Tibial artery (tissue), 4 donors: ENCODE results near the gene FSD2.

ENCODE experiments used
- DNase-seq, 2 donors: peaks; one replicate each; pipeline ENCODE4 v3.0.0-alpha.2; 2019
- H3K27ac ChIP-seq, 2 donors: fragments of 200-600 bp; sonication (generic) in 1 of 2; 1 replicate in 1 of 2; 2 replicates in 1 of 2; pipeline ENCODE4 v1.5.1; 2018 to 2019; ENCODE audit warnings: mild to moderate bottlenecking in 1 of 2
- H3K27me3 ChIP-seq, 2 donors: fragments of 200-600 bp; sonication (generic) in 1 of 2; one replicate each; pipeline versions ENCODE4 v1.5.1 to v1.6.0; 2016 to 2019
- H3K36me3 ChIP-seq, 3 donors: fragments of 200-600 bp; sonication (generic) in 2 of 3; one replicate each; pipeline ENCODE4 v1.5.1; 2016 to 2019; ENCODE audit warnings: mild to moderate bottlenecking in 2 of 3
- H3K4me1 ChIP-seq, 4 donors: fragments of 200-600 bp; sonication (generic) in 2 of 4; 1 replicate in 3 of 4; 2 replicates in 1 of 4; pipeline ENCODE4 v1.5.1; 2016 to 2019
- H3K4me3 ChIP-seq, 2 donors: fragments of 200-600 bp; sonication (generic) in 1 of 2; 1 replicate in 1 of 2; 2 replicates in 1 of 2; pipeline ENCODE4 v1.5.1; 2018 to 2019; ENCODE audit warnings: mild to moderate bottlenecking in 2 of 2
- H3K9me3 ChIP-seq, 3 donors: fragments of 200-600 bp; sonication (generic) in 1 of 3; one replicate each; pipeline ENCODE4 v1.5.1; 2016 to 2019
- CTCF ChIP-seq, 2 experiments: fragments of 200-600 bp in 1 of 2; fragments of 450-650 bp in 1 of 2; IDR thresholded peaks; one replicate each; pipeline ENCODE4 v1.5.1; 2017 to 2019; ENCODE audit warnings: antibody characterized with exemption in 2 of 2, mild to moderate bottlenecking in 1 of 2, moderate library complexity in 1 of 2
- intact Hi-C: fragments of 100-400 bp; cut with DNase I; formaldehyde crosslinking; loops from one replicate; pipeline ENCODE4 v1.15.0; 2023; ENCODE audit warnings: low total_unique reads

FSD2 gene

GRCh38 chr15:82810890-82811426 lies 5.1 kb upstream of the FSD2 start:
- intact Hi-C loops, result no loop called here
- peak overlapping the region; percentile 96 to 99 for H3K27ac ChIP-seq

GRCh38 chr15:82810061-82810889 lies 4.4 kb upstream of the FSD2 start:
- no peak for TF ChIP-seq CTCF (IDR thresholded peaks at IDR 0.05)
- no peaks in the 10 kb centered on the region for H3K27me3 ChIP-seq
- DNase-seq, result no peak
- intact Hi-C loops, result no loop called here
- no peaks in the 10 kb centered on the region for H3K9me3 ChIP-seq
- H3K36me3 ChIP-seq, result peaks cover 16 to 22% (median 17%) of the 10 kb centered on the region in 3 donors
- peak overlapping the region; percentile 92 to 98 for H3K4me3 ChIP-seq
- H3K4me1 ChIP-seq, result peaks cover 0 to 31% (median 12%) of the 10 kb centered on the region in 4 donors
- peak overlapping the region; percentile 96 to 99 for H3K27ac ChIP-seq

More at GRCh38 chr15:82810890-82811426, 5.1 kb upstream of the FSD2 start:
- Histone ChIP-seq H3K4me1 (peaks cover 0 to 31% (median 11%) of the 10 kb centered on the region in 4 donors), H3K27me3 (no peaks in the 10 kb centered on the region), H3K4me3 (peak overlapping the region; percentile 92 to 98), H3K36me3 (peaks cover 22 to 28% (median 24%) of the 10 kb centered on the region in 3 donors), H3K9me3 (no peaks in the 10 kb centered on the region)
- TF ChIP-seq CTCF (IDR thresholded peaks at IDR 0.05), result no peak
- no peak for DNase-seq

- no peaks in the 10 kb centered on the region for H3K27me3 ChIP-seq
- DNase-seq, result peak; percentile 99 to 100
- H3K4me3 ChIP-seq, result peak within 1 kb of the TSS; percentile 92 to 98
- H3K4me1 ChIP-seq, result peaks cover 0 to 31% (median 13%) of the 10 kb centered on the region in 4 donors
- H3K36me3 ChIP-seq, result peaks cover 9 to 17% (median 9%) of the 10 kb centered on the region in 3 donors
- intact Hi-C loops, result loop anchor here (5.0 to 10.0 kb wide), 2 partner anchors 57 to 405 kb away; no protein-coding TSS in a partner anchor
- H3K9me3 ChIP-seq, result no peaks in the 10 kb centered on the region
- TF ChIP-seq CTCF (IDR thresholded peaks at IDR 0.05), result no peak
- peak within 1 kb of the TSS; percentile 96 to 99 for H3K27ac ChIP-seq
These were observed 3.6 kb upstream of the FSD2 start, which contains the start of gene WHAMM for GRCh38 chr15:82809308-82810060. Gene WHAMM (plus strand): TSS chr15:82809628. CDS start chr15:82809727, 99 bp downstream.

GRCh38 chr15:82808634-82809041 lies 2.8 kb upstream of the FSD2 start:
- H3K9me3 ChIP-seq, result no peaks in the 10 kb centered on the region
- H3K4me3 ChIP-seq, result no peak overlapping the region
- no peaks in the 10 kb centered on the region for H3K27me3 ChIP-seq
- H3K27ac ChIP-seq, result peak overlapping the region; percentile 96 to 99
- TF ChIP-seq CTCF (IDR thresholded peaks at IDR 0.05), result no peak
- DNase-seq, result no peak
- H3K36me3 ChIP-seq, result peaks cover under 1 to 8% (median under 1%) of the 10 kb centered on the region in 3 donors
- intact Hi-C loops, result loop anchor here (5.0 to 10.0 kb wide), 2 partner anchors 56 to 406 kb away; no protein-coding TSS in a partner anchor
- H3K4me1 ChIP-seq, result peaks cover 0 to 31% (median 12%) of the 10 kb centered on the region in 4 donors

GRCh38 chr15:82807920-82808633 lies 2.2 kb upstream of the FSD2 start:
- intact Hi-C loops, result loop anchor here (5.0 to 10.0 kb wide), 2 partner anchors 56 to 407 kb away; no protein-coding TSS in a partner anchor
- H3K4me3 ChIP-seq, result no peak overlapping the region
- no peak for TF ChIP-seq CTCF (IDR thresholded peaks at IDR 0.05)
- peak overlapping the region in 1 of 2 donors; percentile 96 for H3K27ac ChIP-seq
- no peaks in the 10 kb centered on the region for H3K27me3 ChIP-seq
- H3K36me3 ChIP-seq, result peaks cover 0 to 3% (median 0%) of the 10 kb centered on the region in 3 donors
- no peak for DNase-seq
- H3K4me1 ChIP-seq, result peaks cover 0 to 27% (median 12%) of the 10 kb centered on the region in 4 donors
- no peaks in the 10 kb centered on the region for H3K9me3 ChIP-seq
